Spleen (tissue), 11 donors: ENCODE results near the gene FGF14. TPM values are rescaled to one million over a fixed set of nuclear protein-coding genes. Genes with fewer than 3 reads are reported as not detected.

Experiments
- DNase-seq: peaks from one replicate; pipeline ENCODE4 v3.0.0-alpha.2; 2020
- H3K27ac ChIP-seq, 8 donors: fragments of 200-600 bp; sonication (generic) in 7 of 8; 1 replicate in 4 of 8; 2 replicates in 4 of 8; pipeline versions ENCODE4 v1.5.0 to v1.8.0; 2016 to 2021; ENCODE audit warnings: inconsistent platforms in 4 of 8, mild to moderate bottlenecking in 4 of 8, moderate library complexity in 1 of 8
- H3K27me3 ChIP-seq, 7 donors: fragments of 200-600 bp; sonication (generic) in 6 of 7; replicated peaks in 1 of 7; 1 replicate in 4 of 7; 2 replicates in 3 of 7; pipeline versions ENCODE4 v1.5.0 to v1.8.0; 2016 to 2021; ENCODE audit warnings: inconsistent platforms in 3 of 7, mild to moderate bottlenecking in 1 of 7
- H3K36me3 ChIP-seq, 6 donors: fragments of 200-600 bp; sonication (generic) in 5 of 6; 1 replicate in 4 of 6; 2 replicates in 2 of 6; pipeline versions ENCODE4 v1.5.0 to v1.8.0; 2016 to 2021; ENCODE audit warnings: inconsistent platforms in 2 of 6
- H3K4me1 ChIP-seq, 6 donors: fragments of 200-600 bp; sonication (generic) in 5 of 6; 1 replicate in 3 of 6; 2 replicates in 3 of 6; pipeline versions ENCODE4 v1.5.0 to v1.8.0; 2016 to 2021; ENCODE audit warnings: inconsistent platforms in 3 of 6
- H3K4me3 ChIP-seq, 8 donors: fragments of 200-600 bp; sonication (generic) in 7 of 8; 1 replicate in 4 of 8; 2 replicates in 4 of 8; pipeline versions ENCODE4 v1.5.0 to v1.8.0; 2016 to 2021; ENCODE audit warnings: inconsistent platforms in 4 of 8, mild to moderate bottlenecking in 4 of 8, moderate library complexity in 2 of 8
- H3K9me3 ChIP-seq, 8 donors: fragments of 200-600 bp; sonication (generic) in 7 of 8; 1 replicate in 4 of 8; 2 replicates in 4 of 8; pipeline versions ENCODE4 v1.5.0 to v1.8.0; 2016 to 2021; ENCODE audit warnings: inconsistent platforms in 4 of 8
- CTCF ChIP-seq, 11 experiments: fragments of 200-600 bp in 7 of 11; fragments of 450-650 bp in 4 of 11; sonication (generic) in 4 of 11; IDR thresholded peaks in 8 of 11; conservative IDR thresholded peaks in 3 of 11; 1 replicate in 7 of 11; 2 replicates in 4 of 11; pipeline versions ENCODE4 v1.4.0 to v1.8.0; 2016 to 2021; ENCODE audit warnings: antibody characterized with exemption in 11 of 11, inconsistent platforms in 4 of 11, mild to moderate bottlenecking in 1 of 11
- POLR2A ChIP-seq, 3 donors: fragments of 450-650 bp; IDR thresholded peaks; one replicate each; pipeline ENCODE4 v1.5.1; 2017; ENCODE audit warnings: antibody characterized with exemption in 3 of 3, mild to moderate bottlenecking in 1 of 3
- POLR2AphosphoS5 ChIP-seq, 3 donors: sonication (generic); formaldehyde crosslinking; IDR thresholded peaks; one replicate each; pipeline ENCODE4 v1.5.1; 2017; ENCODE audit warnings: antibody characterized with exemption in 3 of 3
- WGBS, 5 donors: extraction: QIAGEN DNeasy Blood & Tissue Kit in 3 of 5; methylation state at CpG; one replicate each; pipeline versions ENCODE4 v1.1.5 to v1.1.7; 2013 to 2018; 5-methylcytosine and 5-hydroxymethylcytosine counted together
- intact Hi-C: fragments of 100-400 bp; cut with DNase I; formaldehyde crosslinking; loops from one replicate; pipeline ENCODE4 v1.15.0; 2023; ENCODE audit warnings: low total_unique reads
- polyA plus RNA-seq, 3 donors: library from polyadenylated mRNA; stranded (reverse); fragments of 200-250 nt; gene quantifications; one replicate each; pipeline ENCODE4 v1.2.1, GENCODE V29; 2013
- total RNA-seq, 7 donors: library from RNA; depleted of rRNA in 3 of 7; stranded (reverse); fragments of >200 nt in 3 of 7; fragmentation: NEBNext Ultra II Directional in 4 of 7; extraction: Animal tissue kit (Norgen Biotek cat#: 25700) in 4 of 7; gene quantifications; one replicate each; pipeline versions ENCODE4 v1.1.0 to v1.2.1, GENCODE V29; 2016 to 2021
- donor health status: healthy with polysubstance abuse.
- donor health status: DM: no; HTN: no; CAD: no; lungs with moderate emphysema.
- donor health status: DM: no; HTN: no; CAD: no.
- donor health status: Bipolar disorder and iron deficiency.
- donor health status: healthy.
- donor health status: DM: no; HTN: no; CAD: no.
- donor health status: DM: yes; HTN: yes; CAD: no.

The FGF14 gene
- total and polyA plus RNA-seq, 10 donors: 0.03 to 1.1 (median 0.05) TPM; not detected in 3

- Histone ChIP-seq H3K4me1 (no peaks in the 10 kb centered on the region), H3K9me3 (no peaks in the 10 kb centered on the region), H3K4me3 (no peak overlapping the region), H3K27ac (no peak overlapping the region), H3K27me3 (no peaks in the 10 kb centered on the region), H3K36me3 (no peaks in the 10 kb centered on the region)
- intact Hi-C loops: no loop called here
- DNase-seq: no peak
- 72 to 77% (median 75%) methylated on average over 4 of the region's 4 CpGs for WGBS, 5 donors
- TF ChIP-seq POLR2AphosphoS5 (IDR thresholded peaks at IDR 0.05) (no peak), CTCF (IDR thresholded peaks at IDR 0.05 in 8 of 11, conservative IDR thresholded peaks at IDR 0.05 in 3 of 11) (no peak), POLR2A (IDR thresholded peaks at IDR 0.05) (no peak)
Measured at GRCh38 chr13:101880581-101880980, 521.3 kb downstream of the FGF14 start.

GRCh38 chr13:101876951-101877350 is 524.9 kb downstream of the FGF14 start:
- H3K36me3 ChIP-seq: no peaks in the 10 kb centered on the region
- WGBS, 5 donors: 73 to 89% (median 86%) methylated on average over 6 of the region's 6 CpGs

GRCh38 chr13:101875717-101876393 is 526.0 kb downstream of the FGF14 start:
- 79 to 87% (median 85%) methylated on average over 7 of the region's 7 CpGs for WGBS, 5 donors
- no peaks in the 10 kb centered on the region for H3K4me1 ChIP-seq

More at GRCh38 chr13:101876951-101877350, 524.9 kb downstream of the FGF14 start:
- H3K27ac ChIP-seq: no peak overlapping the region
- TF ChIP-seq POLR2A (IDR thresholded peaks at IDR 0.05) (no peak), CTCF (IDR thresholded peaks at IDR 0.05 in 8 of 11, conservative IDR thresholded peaks at IDR 0.05 in 3 of 11) (no peak), POLR2AphosphoS5 (IDR thresholded peaks at IDR 0.05) (no peak)
- intact Hi-C loops: no loop called here
- no peaks in the 10 kb centered on the region for H3K27me3 ChIP-seq
- DNase-seq: no peak
- H3K9me3 ChIP-seq: no peaks in the 10 kb centered on the region
- no peaks in the 10 kb centered on the region for H3K4me1 ChIP-seq
- no peak overlapping the region for H3K4me3 ChIP-seq

More at GRCh38 chr13:101875717-101876393, 526.0 kb downstream of the FGF14 start:
- no peaks in the 10 kb centered on the region for H3K36me3 ChIP-seq
- no peak overlapping the region for H3K4me3 ChIP-seq
- DNase-seq: no peak
- TF ChIP-seq CTCF (IDR thresholded peaks at IDR 0.05 in 8 of 11, conservative IDR thresholded peaks at IDR 0.05 in 3 of 11) (no peak), POLR2AphosphoS5 (IDR thresholded peaks at IDR 0.05) (no peak), POLR2A (IDR thresholded peaks at IDR 0.05) (no peak)
- no peaks in the 10 kb centered on the region for H3K27me3 ChIP-seq
- intact Hi-C loops: no loop called here
- no peak overlapping the region for H3K27ac ChIP-seq
- H3K9me3 ChIP-seq: no peaks in the 10 kb centered on the region
